Chondrocyte (in vitro differentiated cells): Measurements from ENCODE around the gene ANXA2. TPM values are rescaled to one million over a fixed set of nuclear protein-coding genes. Genes with fewer than 3 reads are reported as not detected.

Experiments
- DNase-seq: peaks from one replicate; pipeline ENCODE4 v3.0.0; 2021; ENCODE audit warnings: mixed read lengths, low spot score
- H3K27ac Mint-ChIP-seq: one replicate; pipeline ENCODE4 v1.8.0; 2021; ENCODE audit warnings: mild to moderate bottlenecking, moderate library complexity, mixed read lengths; ENCODE audit not compliant: unreplicated experiment
- H3K27me3 Mint-ChIP-seq: 2 replicates; pipeline ENCODE4 v1.8.0; 2021; ENCODE audit warnings: low read depth, mixed read lengths
- H3K36me3 Mint-ChIP-seq: 2 replicates; pipeline ENCODE4 v1.8.0; 2021; ENCODE audit warnings: low read depth, mixed read lengths
- H3K4me1 Mint-ChIP-seq: 2 replicates; pipeline ENCODE4 v1.8.0; 2021; ENCODE audit warnings: low read depth, mild to moderate bottlenecking, mixed read lengths
- H3K4me3 Mint-ChIP-seq: one replicate; pipeline ENCODE4 v1.8.0; 2021; ENCODE audit warnings: mild to moderate bottlenecking, moderate library complexity, mixed read lengths; ENCODE audit not compliant: unreplicated experiment
- H3K9me3 Mint-ChIP-seq: 2 replicates; pipeline ENCODE4 v1.8.0; 2021; ENCODE audit warnings: low read depth, mixed read lengths
- total RNA-seq: library from RNA; stranded (reverse); gene quantifications from 3 replicates; pipeline ENCODE4 v1.2.1, GENCODE V29; 2021
- TF ChIP-seq, protein P1 (sequence below): fragments of 200-600 bp; sonication (generic); IDR thresholded peaks from 2 replicates; pipeline ENCODE4 v1.5.0; 2021; ENCODE audit warnings: antibody characterized with exemption, mild to moderate bottlenecking, moderate library complexity

Gene ANXA2
- total RNA-seq, 1 donor from 2014 or later = 2,819 TPM

DNA sequence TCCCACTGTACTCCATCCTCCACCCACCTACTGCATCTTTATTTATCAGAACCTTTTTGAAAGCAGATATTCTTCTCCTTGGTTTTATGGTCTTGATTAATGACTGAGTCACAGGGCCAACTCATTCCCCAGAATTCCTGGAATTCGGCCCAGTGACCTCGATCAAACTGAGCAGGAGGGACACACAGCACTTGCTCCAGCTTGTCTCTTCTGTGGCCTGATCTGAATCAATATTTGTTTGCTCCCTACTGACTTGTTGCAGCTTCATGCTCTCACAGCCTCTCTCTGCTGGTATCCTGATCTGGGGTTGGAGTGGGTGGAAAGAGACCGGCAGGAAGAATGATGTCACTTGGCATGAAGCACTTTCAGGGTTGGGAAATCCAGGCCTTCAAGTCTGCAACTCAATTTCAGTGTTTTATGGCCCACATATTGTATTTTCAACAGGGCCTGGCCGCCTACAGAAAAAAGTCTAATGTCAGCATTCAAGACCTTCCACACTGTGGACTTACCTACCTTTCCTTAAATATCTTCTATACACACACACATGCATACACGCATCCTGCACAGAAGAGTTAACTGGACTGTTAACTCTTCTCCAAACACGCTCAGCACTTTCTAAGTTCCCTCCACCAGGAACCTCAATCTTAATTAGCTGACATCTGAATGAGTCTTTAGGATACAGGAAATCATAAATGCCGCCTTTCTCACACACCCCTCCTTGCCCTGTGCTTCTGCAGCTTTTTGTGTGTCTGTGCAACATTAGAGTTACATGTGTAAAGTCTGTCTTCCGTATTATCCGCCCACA, 4.6 kb downstream of the ANXA2 start:
- Mint-ChIP-seq H3K27ac (peak overlapping the region; percentile 99), H3K9me3 (no peaks in the 10 kb centered on the region), H3K36me3 (peaks cover 52% of the 10 kb centered on the region), H3K4me3 (peak overlapping the region; percentile 96), H3K27me3 (no peaks in the 10 kb centered on the region), H3K4me1 (peaks cover 72% of the 10 kb centered on the region)
- no peak for DNase-seq
- TF ChIP-seq, protein P1, sequence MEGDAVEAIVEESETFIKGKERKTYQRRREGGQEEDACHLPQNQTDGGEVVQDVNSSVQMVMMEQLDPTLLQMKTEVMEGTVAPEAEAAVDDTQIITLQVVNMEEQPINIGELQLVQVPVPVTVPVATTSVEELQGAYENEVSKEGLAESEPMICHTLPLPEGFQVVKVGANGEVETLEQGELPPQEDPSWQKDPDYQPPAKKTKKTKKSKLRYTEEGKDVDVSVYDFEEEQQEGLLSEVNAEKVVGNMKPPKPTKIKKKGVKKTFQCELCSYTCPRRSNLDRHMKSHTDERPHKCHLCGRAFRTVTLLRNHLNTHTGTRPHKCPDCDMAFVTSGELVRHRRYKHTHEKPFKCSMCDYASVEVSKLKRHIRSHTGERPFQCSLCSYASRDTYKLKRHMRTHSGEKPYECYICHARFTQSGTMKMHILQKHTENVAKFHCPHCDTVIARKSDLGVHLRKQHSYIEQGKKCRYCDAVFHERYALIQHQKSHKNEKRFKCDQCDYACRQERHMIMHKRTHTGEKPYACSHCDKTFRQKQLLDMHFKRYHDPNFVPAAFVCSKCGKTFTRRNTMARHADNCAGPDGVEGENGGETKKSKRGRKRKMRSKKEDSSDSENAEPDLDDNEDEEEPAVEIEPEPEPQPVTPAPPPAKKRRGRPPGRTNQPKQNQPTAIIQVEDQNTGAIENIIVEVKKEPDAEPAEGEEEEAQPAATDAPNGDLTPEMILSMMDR = no peak

DNA sequence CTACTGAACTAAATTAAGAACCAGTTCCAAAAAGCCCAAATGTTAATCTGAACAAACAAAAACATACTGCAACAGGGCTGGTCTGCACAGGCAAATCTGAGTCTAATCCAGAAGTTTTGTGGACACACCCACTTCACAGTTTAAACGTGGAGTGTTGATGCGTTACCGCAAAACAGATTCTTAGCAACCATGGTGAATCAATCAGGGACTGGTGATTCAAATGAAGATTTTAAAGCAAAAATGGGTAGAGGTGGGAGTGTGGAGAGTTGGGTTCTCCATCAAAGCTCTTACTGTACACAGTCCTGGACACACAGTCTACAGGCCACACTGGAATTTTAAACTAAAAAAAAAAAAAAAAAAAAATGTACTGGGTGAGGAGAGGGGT, 5.2 kb downstream of the ANXA2 start:
- Mint-ChIP-seq H3K4me1 (peaks cover 76% of the 10 kb centered on the region), H3K36me3 (peaks cover 52% of the 10 kb centered on the region)
- no peak for DNase-seq

DNA sequence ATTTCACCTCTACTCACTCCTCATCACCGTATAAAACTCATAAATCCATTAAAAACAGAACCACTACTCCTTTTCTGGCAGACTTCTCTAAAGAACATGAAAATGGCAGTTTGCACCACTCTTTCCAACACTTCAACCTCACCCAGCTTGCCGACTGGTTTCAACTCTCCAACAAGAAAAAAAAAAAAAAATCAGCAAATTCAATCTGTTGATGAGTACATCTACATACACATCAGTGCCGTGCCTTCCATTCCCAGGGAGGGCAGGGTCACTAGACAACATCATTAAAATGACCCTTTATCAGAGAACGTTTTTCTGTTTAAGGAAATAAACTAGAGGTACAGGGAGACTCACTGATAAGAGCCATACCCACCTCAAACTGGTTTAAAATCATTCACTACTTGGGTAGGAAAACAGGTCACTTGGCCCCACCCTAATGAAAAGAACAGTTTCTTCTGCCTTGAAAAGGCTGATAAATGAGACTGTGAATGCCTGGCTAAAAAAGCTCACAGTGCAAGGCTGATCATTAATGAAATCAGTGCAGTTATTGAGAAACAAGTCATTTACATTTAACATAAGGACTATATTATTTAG, 6.0 kb downstream of the ANXA2 start:
- Mint-ChIP-seq H3K4me1 (peaks cover 84% of the 10 kb centered on the region), H3K4me3 (peak overlapping the region; percentile 70), H3K36me3 (peaks cover 51% of the 10 kb centered on the region), H3K9me3 (no peaks in the 10 kb centered on the region), H3K27ac (peak overlapping the region; percentile 99), H3K27me3 (no peaks in the 10 kb centered on the region)
- TF ChIP-seq, protein P1 = no peak
- DNase-seq = no peak

More for the DNA sequence above, 5.2 kb downstream of the ANXA2 start:
- H3K27ac Mint-ChIP-seq = peak overlapping the region; percentile 99
- TF ChIP-seq, protein P1 = no peak
- H3K9me3 Mint-ChIP-seq = no peaks in the 10 kb centered on the region
- H3K27me3 Mint-ChIP-seq = no peaks in the 10 kb centered on the region
- peak overlapping the region; percentile 96 for H3K4me3 Mint-ChIP-seq

DNA sequence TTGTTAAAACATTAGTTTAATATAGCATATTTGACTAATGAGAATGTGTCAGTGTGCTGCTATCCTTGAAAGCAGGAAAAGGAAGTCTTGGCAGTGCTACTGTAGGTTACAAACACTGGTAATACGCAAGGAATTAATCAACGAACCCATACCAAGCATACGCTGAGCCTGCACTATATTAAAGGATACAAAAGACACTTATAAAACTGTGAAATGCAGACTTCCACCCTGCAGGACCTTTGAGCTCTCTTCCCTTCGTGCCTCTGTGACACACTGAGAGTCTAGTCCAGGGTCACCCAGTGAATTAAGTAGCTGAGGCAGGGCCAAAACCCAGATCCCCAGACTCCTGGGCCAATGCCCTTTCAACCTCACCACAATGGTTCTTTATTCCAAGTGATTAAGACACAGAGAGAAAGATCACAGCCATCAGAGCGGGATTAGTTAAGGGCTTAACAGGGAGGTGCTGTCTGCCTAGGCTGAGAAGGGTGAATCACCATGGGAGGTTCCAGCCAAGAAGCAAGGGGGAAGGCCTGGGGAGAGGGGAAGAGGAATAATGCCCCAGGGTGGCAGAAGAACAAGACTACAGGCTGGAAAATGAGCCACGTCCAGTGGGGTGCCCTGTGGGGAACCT, 6.8 kb downstream of the ANXA2 start:
- H3K36me3 Mint-ChIP-seq = peaks cover 42% of the 10 kb centered on the region
- TF ChIP-seq, protein P1 = peak; percentile 51
- no peaks in the 10 kb centered on the region for H3K9me3 Mint-ChIP-seq
- peak overlapping the region; percentile 99 for H3K27ac Mint-ChIP-seq
- H3K4me3 Mint-ChIP-seq = peak overlapping the region; percentile 70
- H3K27me3 Mint-ChIP-seq = no peaks in the 10 kb centered on the region
- peaks cover 92% of the 10 kb centered on the region for H3K4me1 Mint-ChIP-seq
- no peak for DNase-seq

DNA sequence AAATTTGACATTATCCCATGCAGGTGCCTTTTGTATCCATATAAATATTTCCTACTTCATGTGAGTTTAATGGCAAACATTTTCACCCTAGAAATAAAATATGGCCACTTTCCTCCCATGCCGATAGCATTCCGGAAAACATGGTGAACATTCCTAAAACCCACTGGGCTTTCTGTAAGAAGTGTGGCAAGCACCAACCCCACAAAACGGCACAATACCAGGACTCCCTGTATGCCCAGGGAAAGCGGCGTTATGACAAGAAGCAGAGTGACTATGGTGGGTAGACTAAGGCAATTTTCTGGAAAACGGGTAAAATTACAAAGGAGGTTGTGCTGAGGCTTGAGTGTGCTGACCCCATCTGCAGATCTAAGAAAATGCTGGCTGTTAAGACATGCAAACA, 7.6 kb downstream of the ANXA2 start:
- Mint-ChIP-seq H3K9me3 (no peaks in the 10 kb centered on the region), H3K4me1 (peaks cover 94% of the 10 kb centered on the region), H3K27ac (peak overlapping the region; percentile 99), H3K36me3 (peaks cover 35% of the 10 kb centered on the region), H3K27me3 (no peaks in the 10 kb centered on the region), H3K4me3 (peak overlapping the region; percentile 70)
- TF ChIP-seq, protein P1 = no peak
- DNase-seq = no peak
